GM18873 (cell line): ENCODE results near the gene SDK1.

Experiments used
- ATAC-seq: cut with Tn5 transposase; IDR thresholded peaks from one replicate; pipeline ENCODE4 v1.9.1; 2021; ENCODE audit warnings: mild to moderate bottlenecking, moderate library complexity, moderate number of reproducible peaks; ENCODE audit not compliant: unreplicated experiment, low FRiP score

The SDK1 gene

GRCh38 chr7:3639253-3639652, 338.2 kb downstream of the SDK1 start:
- ATAC-seq = no peak

GRCh38 chr7:3641582-3641981, 340.5 kb downstream of the SDK1 start:
- no peak for ATAC-seq

GRCh38 chr7:3643091-3643490, 342.0 kb downstream of the SDK1 start:
- ATAC-seq = no peak

GRCh38 chr7:3648276-3648675, 347.2 kb downstream of the SDK1 start:
- ATAC-seq = no peak

- no peak for ATAC-seq
Measured at GRCh38 chr7:3649250-3649649, 348.2 kb downstream of the SDK1 start.

GRCh38 chr7:3649678-3650440, 348.8 kb downstream of the SDK1 start:
- no peak for ATAC-seq

- ATAC-seq = no peak
Measured at GRCh38 chr7:3650844-3651243, 349.8 kb downstream of the SDK1 start.

- no peak for ATAC-seq
Measured at GRCh38 chr7:3655635-3656034, 354.6 kb downstream of the SDK1 start.

- ATAC-seq = no peak
Measured at GRCh38 chr7:3657206-3657605, 356.2 kb downstream of the SDK1 start.

- no peak for ATAC-seq
Measured at GRCh38 chr7:3668743-3669142, 367.7 kb downstream of the SDK1 start.

GRCh38 chr7:3670898-3671297, 369.8 kb downstream of the SDK1 start:
- ATAC-seq = no peak

- no peak for ATAC-seq
Measured at GRCh38 chr7:3673524-3673923, 372.5 kb downstream of the SDK1 start.

- ATAC-seq = no peak
Measured at GRCh38 chr7:3678314-3678810, 377.3 kb downstream of the SDK1 start.

GRCh38 chr7:3682028-3682710, 381.1 kb downstream of the SDK1 start:
- no peak for ATAC-seq

GRCh38 chr7:3683546-3684539, 382.8 kb downstream of the SDK1 start:
- no peak for ATAC-seq

GRCh38 chr7:3688071-3688470, 387.0 kb downstream of the SDK1 start:
- ATAC-seq = no peak

- no peak for ATAC-seq
Measured at GRCh38 chr7:3688842-3689241, 387.8 kb downstream of the SDK1 start.

GRCh38 chr7:3691478-3692158, 390.6 kb downstream of the SDK1 start:
- no peak for ATAC-seq

- no peak for ATAC-seq
Measured at GRCh38 chr7:3695602-3696001, 394.6 kb downstream of the SDK1 start.

- ATAC-seq = no peak
Measured at GRCh38 chr7:3696113-3696512, 395.1 kb downstream of the SDK1 start.
